ENCODE measurements around the gene ADIPOR2.
A peak's percentile ranks its signal among the peaks of the same experiment; 100 is the strongest.

DNA sequence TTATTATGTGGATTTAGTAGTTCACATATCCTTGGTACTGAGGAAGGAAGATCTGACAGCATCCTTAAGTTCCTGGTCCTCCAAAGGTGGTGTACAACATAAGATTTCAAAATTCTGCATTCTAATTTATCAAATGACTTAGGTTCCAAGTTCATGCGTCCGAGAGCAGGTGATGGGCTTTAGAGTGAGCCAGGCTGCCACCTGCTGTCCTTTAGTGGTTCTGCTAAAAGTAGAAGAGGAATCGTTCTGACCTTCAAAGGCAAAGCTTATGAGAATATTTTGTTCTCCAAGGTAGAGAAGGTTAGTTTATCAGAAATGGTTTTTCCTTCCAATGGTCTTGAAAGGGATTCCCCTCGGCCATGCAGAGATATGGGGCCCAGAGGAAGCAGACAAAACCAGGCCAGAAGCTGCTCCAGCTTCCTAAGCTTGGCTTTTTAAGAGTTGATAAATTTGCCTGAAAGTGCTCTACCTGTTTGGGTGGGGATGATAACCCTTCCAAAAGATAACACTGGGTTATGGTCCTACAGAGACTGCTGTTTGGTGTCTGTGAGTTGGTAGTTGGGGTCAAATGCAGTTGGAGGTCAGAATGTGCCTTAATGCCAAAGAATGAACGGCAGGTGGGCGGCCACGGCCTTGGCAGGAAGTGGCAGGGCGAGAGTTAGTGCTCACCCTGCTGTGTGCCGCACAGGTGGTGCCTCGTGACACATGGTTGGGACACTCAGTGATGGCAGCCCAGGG is 100.4 kb downstream of the ADIPOR2 start:
- no peak for TF ChIP-seq POLR2A (IDR thresholded peaks at IDR 0.05)
- TF ChIP-seq, protein P1, sequence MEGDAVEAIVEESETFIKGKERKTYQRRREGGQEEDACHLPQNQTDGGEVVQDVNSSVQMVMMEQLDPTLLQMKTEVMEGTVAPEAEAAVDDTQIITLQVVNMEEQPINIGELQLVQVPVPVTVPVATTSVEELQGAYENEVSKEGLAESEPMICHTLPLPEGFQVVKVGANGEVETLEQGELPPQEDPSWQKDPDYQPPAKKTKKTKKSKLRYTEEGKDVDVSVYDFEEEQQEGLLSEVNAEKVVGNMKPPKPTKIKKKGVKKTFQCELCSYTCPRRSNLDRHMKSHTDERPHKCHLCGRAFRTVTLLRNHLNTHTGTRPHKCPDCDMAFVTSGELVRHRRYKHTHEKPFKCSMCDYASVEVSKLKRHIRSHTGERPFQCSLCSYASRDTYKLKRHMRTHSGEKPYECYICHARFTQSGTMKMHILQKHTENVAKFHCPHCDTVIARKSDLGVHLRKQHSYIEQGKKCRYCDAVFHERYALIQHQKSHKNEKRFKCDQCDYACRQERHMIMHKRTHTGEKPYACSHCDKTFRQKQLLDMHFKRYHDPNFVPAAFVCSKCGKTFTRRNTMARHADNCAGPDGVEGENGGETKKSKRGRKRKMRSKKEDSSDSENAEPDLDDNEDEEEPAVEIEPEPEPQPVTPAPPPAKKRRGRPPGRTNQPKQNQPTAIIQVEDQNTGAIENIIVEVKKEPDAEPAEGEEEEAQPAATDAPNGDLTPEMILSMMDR (IDR thresholded peaks at IDR 0.05), result peak; percentile 65 to 80 (median 74)

Measured in sigmoid colon (tissue), 3 donors.